Measurements from ENCODE around the gene SLC17A1.

GRCh38 chr6:25769983-25770382 lies 61.9 kb downstream of the SLC17A1 start:
- TF ChIP-seq EZH2 (IDR thresholded peaks at IDR 0.05; ENCODE audit: low read length, missing control alignments), result no peak
- TF ChIP-seq CTCF (conservative IDR thresholded peaks at IDR 0.05 in 1 of 2, IDR thresholded peaks at IDR 0.05 in 1 of 2; ENCODE audit: low read depth in 1 of 2, low read length in 2 of 2), result no peak
